ENCODE measurements around the gene TAMALIN. TPM values are rescaled to one million over a fixed set of nuclear protein-coding genes. Genes with fewer than 3 reads are reported as not detected.
A peak's percentile ranks its signal among the peaks of the same experiment; 100 is the strongest.

TAMALIN gene
- total RNA-seq, 1 donor from 2014 or later, result 23.2 TPM

DNA sequence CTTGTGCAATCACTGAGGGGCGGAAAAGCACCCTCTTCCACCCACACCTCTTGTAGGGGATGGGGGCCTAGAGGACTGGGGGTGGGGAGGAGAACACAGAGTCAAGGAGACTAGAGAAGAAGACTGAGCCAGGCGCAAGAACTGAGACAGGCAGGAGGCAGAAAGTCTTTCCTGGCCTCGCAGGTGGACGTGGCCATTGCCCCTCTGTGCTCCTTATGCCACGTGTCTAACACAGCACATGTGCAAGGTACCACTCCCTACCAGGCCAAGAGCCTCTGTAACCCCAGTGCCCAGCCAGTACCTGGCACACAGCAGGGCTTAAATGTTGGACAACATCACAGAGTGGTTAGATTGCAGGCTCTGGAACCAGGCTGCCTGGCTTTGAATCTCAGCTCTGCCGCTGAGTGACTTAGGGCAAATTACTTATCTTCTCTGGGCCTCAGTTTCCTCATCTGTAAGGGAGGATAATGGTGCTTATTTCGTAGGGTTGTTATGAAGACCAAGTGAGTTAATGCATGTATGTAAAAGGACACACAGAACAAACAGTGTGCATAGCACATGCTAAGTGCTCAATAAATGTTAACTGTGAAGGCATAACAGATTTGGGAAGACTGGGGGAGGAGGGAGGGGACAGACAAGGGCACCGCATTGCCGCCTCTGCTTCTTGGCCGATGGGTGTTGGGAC is 1.4 kb upstream of the TAMALIN start:
- no peak overlapping the region for H3K27ac Mint-ChIP-seq (ENCODE audit: unreplicated experiment)
- peaks cover 47% of the 10 kb centered on the region for H3K4me1 Mint-ChIP-seq
- H3K4me3 Mint-ChIP-seq, result peak overlapping the region; percentile 95
- TF ChIP-seq, protein P1, sequence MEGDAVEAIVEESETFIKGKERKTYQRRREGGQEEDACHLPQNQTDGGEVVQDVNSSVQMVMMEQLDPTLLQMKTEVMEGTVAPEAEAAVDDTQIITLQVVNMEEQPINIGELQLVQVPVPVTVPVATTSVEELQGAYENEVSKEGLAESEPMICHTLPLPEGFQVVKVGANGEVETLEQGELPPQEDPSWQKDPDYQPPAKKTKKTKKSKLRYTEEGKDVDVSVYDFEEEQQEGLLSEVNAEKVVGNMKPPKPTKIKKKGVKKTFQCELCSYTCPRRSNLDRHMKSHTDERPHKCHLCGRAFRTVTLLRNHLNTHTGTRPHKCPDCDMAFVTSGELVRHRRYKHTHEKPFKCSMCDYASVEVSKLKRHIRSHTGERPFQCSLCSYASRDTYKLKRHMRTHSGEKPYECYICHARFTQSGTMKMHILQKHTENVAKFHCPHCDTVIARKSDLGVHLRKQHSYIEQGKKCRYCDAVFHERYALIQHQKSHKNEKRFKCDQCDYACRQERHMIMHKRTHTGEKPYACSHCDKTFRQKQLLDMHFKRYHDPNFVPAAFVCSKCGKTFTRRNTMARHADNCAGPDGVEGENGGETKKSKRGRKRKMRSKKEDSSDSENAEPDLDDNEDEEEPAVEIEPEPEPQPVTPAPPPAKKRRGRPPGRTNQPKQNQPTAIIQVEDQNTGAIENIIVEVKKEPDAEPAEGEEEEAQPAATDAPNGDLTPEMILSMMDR (conservative IDR thresholded peaks at IDR 0.05), result no peak
- DNase-seq (ENCODE audit: low read depth, low spot score), result no peak
- H3K36me3 Mint-ChIP-seq (ENCODE audit: low read depth), result no peaks in the 10 kb centered on the region
- no peaks in the 10 kb centered on the region for H3K9me3 Mint-ChIP-seq
- peaks cover 48% of the 10 kb centered on the region for H3K27me3 Mint-ChIP-seq (ENCODE audit: low read depth)

DNA sequence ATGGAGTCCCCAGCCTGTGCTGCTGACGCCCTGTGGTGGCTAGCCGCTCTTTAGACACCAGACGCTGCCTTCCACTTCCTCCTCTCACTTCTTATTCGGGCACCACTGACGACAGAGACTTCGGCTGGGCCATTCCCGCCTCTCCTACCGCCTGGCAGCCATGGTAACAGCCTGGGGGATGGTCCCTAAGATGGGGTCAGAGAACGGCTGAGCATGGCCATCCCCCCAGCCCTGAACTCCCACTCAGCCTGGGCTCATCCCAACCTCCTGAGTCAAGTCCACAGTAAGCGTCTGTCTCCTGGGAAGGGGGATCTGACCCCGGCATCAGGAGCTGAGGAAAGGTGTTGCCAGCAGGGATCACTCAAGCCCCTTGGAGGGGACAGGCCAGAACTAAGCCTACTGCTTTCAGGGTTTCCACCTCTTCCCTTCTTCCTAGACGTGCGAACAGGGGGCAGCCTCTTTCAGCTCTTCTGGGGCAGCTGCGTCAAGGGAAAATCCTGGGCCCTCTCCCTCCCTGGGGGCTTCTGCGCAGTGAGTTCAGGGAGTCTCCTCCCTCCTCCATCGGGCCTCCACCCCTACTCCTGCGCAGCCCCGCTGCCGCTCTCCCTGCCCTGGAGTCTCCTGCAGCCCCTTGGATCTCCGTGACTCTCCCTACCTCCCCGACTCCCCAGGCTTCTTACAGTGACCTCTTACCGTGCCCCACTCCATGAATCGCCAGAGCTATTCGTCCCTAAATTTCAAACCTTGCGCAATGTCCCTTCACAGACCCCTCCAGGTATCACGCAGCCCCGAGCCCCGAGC is 643 bp upstream of the TAMALIN start:
- TF ChIP-seq, protein P1 (conservative IDR thresholded peaks at IDR 0.05), result no peak
- Mint-ChIP-seq H3K36me3 (ENCODE audit: low read depth) (peaks cover 3% of the 10 kb centered on the region), H3K27ac (ENCODE audit: unreplicated experiment) (peak overlapping the region; percentile 68), H3K4me1 (peaks cover 55% of the 10 kb centered on the region), H3K9me3 (no peaks in the 10 kb centered on the region), H3K4me3 (peak overlapping the region; percentile 95), H3K27me3 (ENCODE audit: low read depth) (peaks cover 48% of the 10 kb centered on the region)
- DNase-seq (ENCODE audit: low read depth, low spot score), result peak; percentile 42

DNA sequence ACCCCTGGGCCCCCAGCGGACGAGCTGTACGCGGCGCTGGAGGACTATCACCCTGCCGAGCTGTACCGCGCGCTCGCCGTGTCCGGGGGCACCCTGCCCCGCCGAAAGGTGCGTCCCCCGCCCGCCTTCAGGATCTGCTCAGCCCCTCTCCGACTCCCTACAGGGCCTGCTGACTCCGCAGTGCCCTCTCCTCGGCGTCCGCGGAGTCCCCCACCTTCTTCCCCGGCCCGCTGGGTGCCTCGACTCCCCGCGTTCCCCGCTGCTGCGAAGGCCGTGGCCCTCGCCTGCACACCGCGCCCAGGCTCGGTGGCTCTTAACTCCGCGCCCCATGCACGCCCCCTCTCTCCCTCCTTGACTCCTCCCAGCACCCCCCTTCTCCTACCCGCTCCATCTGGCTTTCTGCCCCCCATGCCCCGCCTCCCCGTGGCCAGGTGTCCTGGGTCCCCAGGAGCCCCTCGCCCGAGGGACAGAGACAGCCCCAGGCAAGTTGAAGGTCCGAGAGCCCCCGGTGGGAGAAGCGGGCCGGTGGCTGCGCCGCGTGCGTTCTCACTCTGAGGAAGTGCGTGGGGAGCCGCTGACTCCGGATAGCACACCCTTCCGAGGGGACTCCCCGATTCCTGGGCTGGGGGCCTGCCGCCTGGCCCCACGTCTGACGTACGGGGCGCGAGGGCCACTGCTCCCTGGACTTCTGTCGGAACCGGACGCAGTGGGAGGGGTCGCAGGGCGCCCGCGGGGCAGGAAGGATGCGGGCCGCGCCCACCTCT is 594 bp downstream of the TAMALIN start:
- no peak for DNase-seq (ENCODE audit: low read depth, low spot score)
- no peak overlapping the region for H3K27ac Mint-ChIP-seq (ENCODE audit: unreplicated experiment)
- TF ChIP-seq, protein P1 (conservative IDR thresholded peaks at IDR 0.05), result no peak
- H3K9me3 Mint-ChIP-seq, result no peaks in the 10 kb centered on the region
- H3K27me3 Mint-ChIP-seq (ENCODE audit: low read depth), result peaks cover 47% of the 10 kb centered on the region
- peak overlapping the region; percentile 88 for H3K4me3 Mint-ChIP-seq
- H3K4me1 Mint-ChIP-seq, result peaks cover 57% of the 10 kb centered on the region
- peaks cover 7% of the 10 kb centered on the region for H3K36me3 Mint-ChIP-seq (ENCODE audit: low read depth)

DNA sequence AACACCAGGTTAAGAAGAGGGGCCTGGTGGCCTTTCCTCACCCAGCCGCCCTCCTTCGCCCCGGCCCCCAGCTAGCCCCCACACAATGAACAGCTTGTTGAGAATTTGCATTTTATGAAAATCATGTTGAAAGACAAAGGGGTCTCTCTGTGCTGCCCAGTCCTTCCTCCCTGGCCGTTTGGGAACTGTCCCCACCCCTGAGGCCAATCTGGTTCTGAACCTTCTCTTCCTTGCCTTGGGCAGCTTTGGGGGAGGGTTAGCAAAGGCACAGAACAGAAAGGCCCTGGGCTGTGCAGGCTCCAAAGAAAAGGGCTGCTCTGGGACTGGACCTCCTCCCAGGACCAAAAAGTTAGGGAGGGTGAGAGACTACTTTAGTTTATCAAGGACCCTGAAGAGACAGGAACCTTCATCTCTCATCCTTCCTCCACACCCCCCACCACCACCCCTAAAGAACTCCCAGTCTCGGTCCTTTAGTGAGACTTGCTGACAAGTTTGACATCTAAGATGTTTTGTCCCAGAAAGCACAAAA is 1.3 kb downstream of the TAMALIN start:
- TF ChIP-seq, protein P1 (conservative IDR thresholded peaks at IDR 0.05), result no peak
- peak overlapping the region; percentile 75 for H3K27ac Mint-ChIP-seq (ENCODE audit: unreplicated experiment)
- H3K36me3 Mint-ChIP-seq (ENCODE audit: low read depth), result peaks cover 10% of the 10 kb centered on the region
- H3K4me1 Mint-ChIP-seq, result peaks cover 50% of the 10 kb centered on the region
- H3K9me3 Mint-ChIP-seq, result no peaks in the 10 kb centered on the region
- no peak for DNase-seq (ENCODE audit: low read depth, low spot score)
- H3K4me3 Mint-ChIP-seq, result peak overlapping the region; percentile 88
- H3K27me3 Mint-ChIP-seq (ENCODE audit: low read depth), result peaks cover 41% of the 10 kb centered on the region

DNA sequence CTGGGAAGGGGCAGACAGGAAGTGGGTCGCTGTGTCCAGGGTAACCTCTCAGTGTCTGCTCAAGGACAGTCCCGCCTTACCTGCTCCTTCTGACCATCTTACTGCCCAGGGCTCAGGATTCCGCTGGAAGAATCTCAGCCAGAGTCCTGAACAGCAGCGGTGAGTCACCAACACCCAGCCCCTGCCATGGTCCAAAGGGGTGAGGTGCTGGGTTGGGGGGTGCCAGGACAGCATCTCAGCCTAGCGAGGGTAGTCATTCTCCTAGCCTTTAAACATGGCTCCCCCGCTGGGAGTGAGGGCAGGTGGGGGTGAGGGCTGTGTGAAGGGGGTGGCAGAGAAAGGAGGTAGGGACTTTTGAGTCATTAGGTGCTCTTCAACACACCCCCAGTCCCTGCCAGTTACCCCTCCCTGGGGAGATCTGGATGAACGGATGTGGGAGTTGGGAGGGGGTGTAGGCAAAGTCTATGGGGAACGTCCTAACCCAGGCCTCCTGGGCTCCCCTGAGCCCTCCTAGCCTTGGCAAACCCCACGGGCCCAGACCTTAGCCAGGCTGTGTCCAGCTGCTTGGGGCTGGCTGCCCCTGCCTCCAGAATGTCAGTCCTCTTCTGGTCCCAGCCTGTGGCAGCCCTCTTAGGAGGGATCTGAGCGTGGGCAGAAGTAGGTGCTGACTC is 2.5 kb downstream of the TAMALIN start:
- Mint-ChIP-seq H3K27me3 (ENCODE audit: low read depth) (peaks cover 44% of the 10 kb centered on the region), H3K27ac (ENCODE audit: unreplicated experiment) (no peak overlapping the region)

More for the DNA sequence above, 2.5 kb downstream of the TAMALIN start:
- Mint-ChIP-seq H3K4me3 (peak overlapping the region; percentile 88), H3K36me3 (ENCODE audit: low read depth) (peaks cover 14% of the 10 kb centered on the region), H3K9me3 (no peaks in the 10 kb centered on the region), H3K4me1 (peaks cover 48% of the 10 kb centered on the region)
- TF ChIP-seq, protein P1 (conservative IDR thresholded peaks at IDR 0.05), result no peak
- no peak for DNase-seq (ENCODE audit: low read depth, low spot score)
